COLO668 (cell line): ENCODE measurements around the gene RALBP1.
"Not testable (repeated sequence)": the region's sequence is repeated elsewhere in the genome, so short reads cannot be mapped to it uniquely, and the experiment has no call there.

ENCODE experiments used
- DNase-seq: peaks from one replicate; lab custom pipeline; 2025; ENCODE audit not compliant: unreplicated experiment; lab: John Stamatoyannopoulos, UW

The RALBP1 gene

GRCh38 chr18:9454061-9454703, 21.1 kb upstream of the RALBP1 start:
- no peak for DNase-seq

- DNase-seq: no peak
These were observed 19.4 kb upstream of the RALBP1 start for GRCh38 chr18:9455718-9456511.

- no peak for DNase-seq
These were observed 9.2 kb upstream of the RALBP1 start for GRCh38 chr18:9466127-9466526.

- DNase-seq: no peak
These were observed 8.5 kb upstream of the RALBP1 start for GRCh38 chr18:9466846-9467245.

- no peak for DNase-seq
These were observed 6.3 kb upstream of the RALBP1 start for GRCh38 chr18:9468998-9469397.

GRCh38 chr18:9469685-9470084, 5.6 kb upstream of the RALBP1 start:
- no peak for DNase-seq

GRCh38 chr18:9474108-9474982, 968 bp upstream of the RALBP1 start:
- no peak for DNase-seq

- DNase-seq: peak; percentile 17
These were observed 604 bp downstream of the RALBP1 start for GRCh38 chr18:9475643-9476591.

GRCh38 chr18:9476949-9477348, 1.6 kb downstream of the RALBP1 start:
- DNase-seq: not testable (repeated sequence)

- DNase-seq: no peak
These were observed 2.2 kb downstream of the RALBP1 start for GRCh38 chr18:9477509-9477908.

GRCh38 chr18:9478545-9478944, 3.2 kb downstream of the RALBP1 start:
- DNase-seq: no peak

- no peak for DNase-seq
These were observed 7.5 kb downstream of the RALBP1 start for GRCh38 chr18:9482790-9483189.

GRCh38 chr18:9483526-9483925, 8.2 kb downstream of the RALBP1 start:
- no peak for DNase-seq

- DNase-seq: not testable (repeated sequence)
These were observed 9.5 kb downstream of the RALBP1 start for GRCh38 chr18:9484856-9485255.

- DNase-seq: no peak
These were observed 13.2 kb downstream of the RALBP1 start for GRCh38 chr18:9488538-9488937.

- no peak for DNase-seq
These were observed 19.5 kb downstream of the RALBP1 start for GRCh38 chr18:9494778-9495331.

- DNase-seq: no peak
These were observed 20.2 kb downstream of the RALBP1 start for GRCh38 chr18:9495465-9495864.

- DNase-seq: no peak
These were observed 20.8 kb downstream of the RALBP1 start for GRCh38 chr18:9495916-9496705.

- DNase-seq: peak; percentile 22
These were observed 30.9 kb downstream of the RALBP1 start for GRCh38 chr18:9506046-9506792.
